K562 (cell line): ENCODE measurements around the gene TMC8. TPM values are rescaled to one million over a fixed set of nuclear protein-coding genes. Genes with fewer than 3 reads are reported as not detected.

ENCODE experiments used
- ATAC-seq: fragments of 200-7000 bp; cut with Tn5 transposase; 3 replicates; pipeline ENCODE4 v1.9.1; 2020; ENCODE audit warnings: moderate library complexity
- BruUV-seq: library from RNA; stranded (reverse); fragments of 400-500 nt; replicated peaks from 2 replicates; lab custom pipeline; 2021; lab: Mats Ljungman, UMichigan
- CTCF ChIA-PET: fragments of 300-600 bp; formaldehyde crosslinking; extraction: SDS; loops from one replicate; lab custom pipeline; 2021; ENCODE audit warnings: low intra/inter-chr PET ratio; lab: Yijun Ruan, JAX
- POLR2A ChIA-PET: fragments of 300-600, 350-650 bp; sonication (Branson Sonifier 250); formaldehyde crosslinking; extraction: SDS; loops from one replicate; lab custom pipeline; 2021; ENCODE audit warnings: antibody characterized with exemption, inconsistent platforms; lab: Yijun Ruan, JAX
- DNase-seq, 4 experiments: peaks; one replicate each; pipeline versions ENCODE4 v3.0.0 to v3.0.0-alpha.2; 2011 to 2018; ENCODE audit warnings: low spot score in 3 of 4, mixed read lengths in 3 of 4; ENCODE audit errors: extremely low read depth in 1 of 4
- FAIRE-seq: peaks from 2 replicates; lab custom pipeline; 2011; peaks lifted over from hg19 to GRCh38; lab: Jason Lieb, UNC
- H2AFZ ChIP-seq: 2 replicates; pipeline ENCODE4 v1.6.0; 2011; ENCODE audit warnings: low read depth, low read length, control low read depth, inconsistent platforms
- H3K27ac ChIP-seq: fragments of 200-600 bp; 3 replicates; pipeline ENCODE4 v1.8.0; 2011; ENCODE audit warnings: low read depth, mild to moderate bottlenecking, control low read depth, inconsistent platforms, low read length, moderate library complexity, mixed read lengths; ENCODE audit errors: extremely low read depth
- H3K27me3 ChIP-seq, 2 experiments: fragments of 300-600 bp in 1 of 2; 2 replicates in 1 of 2; 3 replicates in 1 of 2; pipeline versions ENCODE4 v1.6.0 to v1.8.0; 2011; ENCODE audit warnings: inconsistent platforms in 2 of 2, low read length in 2 of 2, mild to moderate bottlenecking in 1 of 2, mixed read lengths in 1 of 2, moderate library complexity in 1 of 2; ENCODE audit not compliant: control insufficient read depth in 2 of 2, insufficient read depth in 2 of 2
- H3K36me3 ChIP-seq: fragments of 300-600 bp; 3 replicates; pipeline ENCODE4 v1.8.0; 2011; ENCODE audit warnings: mild to moderate bottlenecking, low read length, inconsistent platforms; ENCODE audit not compliant: control insufficient read depth, insufficient read depth
- H3K4me1 ChIP-seq, 2 experiments: fragments of 200-600 bp in 1 of 2; replicated peaks in 1 of 2; 2 replicates in 1 of 2; 3 replicates in 1 of 2; pipeline versions ENCODE4 v1.5.1 to v1.8.0; 2011; ENCODE audit warnings: inconsistent platforms in 2 of 2, low read length in 2 of 2, mild to moderate bottlenecking in 1 of 2, mixed read lengths in 1 of 2, moderate library complexity in 1 of 2; ENCODE audit not compliant: control insufficient read depth in 2 of 2, insufficient read depth in 2 of 2
- H3K4me2 ChIP-seq: 2 replicates; pipeline ENCODE4 v1.6.1; 2011; ENCODE audit warnings: low read length, control low read depth, inconsistent platforms, mixed read lengths; ENCODE audit not compliant: insufficient read depth
- H3K4me3 ChIP-seq: fragments of 200-600 bp; sonication (generic), shearing (Covaris generic); 2 replicates; pipeline ENCODE4 v1.5.1; 2016; ENCODE audit warnings: control low read depth, inconsistent platforms
- H3K79me2 ChIP-seq: fragments of 200-600 bp; 3 replicates; pipeline ENCODE4 v1.8.0; 2011; ENCODE audit warnings: low read length, inconsistent platforms; ENCODE audit not compliant: control insufficient read depth, insufficient read depth
- H3K9ac ChIP-seq, 2 experiments: 2 replicates each; pipeline versions ENCODE4 v1.6.0 to v1.6.1; 2011; ENCODE audit warnings: low read depth in 2 of 2, low read length in 2 of 2, control low read depth in 1 of 2, inconsistent platforms in 1 of 2, mild to moderate bottlenecking in 1 of 2, mixed read lengths in 1 of 2; ENCODE audit not compliant: insufficient read depth in 1 of 2
- H3K9me1 ChIP-seq: one replicate; pipeline ENCODE4 v1.6.0; 2011; ENCODE audit warnings: inconsistent platforms, mild to moderate bottlenecking, low read length, moderate library complexity; ENCODE audit not compliant: control insufficient read depth, insufficient read depth
- H3K9me3 ChIP-seq: replicated peaks from 2 replicates; pipeline ENCODE4 v1.5.1; 2011; ENCODE audit warnings: low read depth, low read length, inconsistent platforms; ENCODE audit not compliant: control insufficient read depth, insufficient read depth
- H4K20me1 ChIP-seq: replicated peaks from 2 replicates; pipeline ENCODE4 v1.6.1; 2011; ENCODE audit warnings: low read length, inconsistent platforms, mixed read lengths; ENCODE audit not compliant: control insufficient read depth, insufficient read depth
- CHD2 ChIP-seq: IDR thresholded peaks from 2 replicates; pipeline ENCODE4 v1.6.1; 2011; ENCODE audit warnings: low read depth, low read length
- SMARCA4 ChIP-seq: fragments of 450-650 bp; IDR thresholded peaks from 2 replicates; pipeline ENCODE4 v1.6.1; 2016
- ZBTB7A ChIP-seq: IDR thresholded peaks from 2 replicates; pipeline ENCODE4 v1.6.1; 2011; ENCODE audit warnings: low read depth, mild to moderate bottlenecking, low read length, moderate library complexity, borderline replicate concordance; ENCODE audit not compliant: control insufficient read depth
- ZC3H4 ChIP-seq: sonication (generic); formaldehyde crosslinking; IDR thresholded peaks from 2 replicates; pipeline ENCODE4 v1.9.0; 2021; ENCODE audit warnings: missing genetic modification reagents, borderline replicate concordance
- ZFX ChIP-seq: sonication (generic); formaldehyde crosslinking; IDR thresholded peaks from 2 replicates; pipeline ENCODE4 v1.8.0; 2022; ENCODE audit warnings: mild to moderate bottlenecking, missing genetic modification reagents, moderate library complexity
- WGBS: fragments of 100-300 bp; shearing (Covaris generic); methylation state at CpG from one replicate; pipeline ENCODE4 v1.1.6; 2016; ENCODE audit warnings: low coverage, mixed read lengths; ENCODE audit not compliant: insufficient coverage; ENCODE audit errors: missing lambda C conversion rate; 5-methylcytosine and 5-hydroxymethylcytosine counted together
- in situ Hi-C: fragments of 300-500 bp; cut with MboI; formaldehyde crosslinking; loops from 4 replicates; pipeline ENCODE4 v1.15.0; 2018; ENCODE audit warnings: inconsistent platforms, mixed read lengths
- intact Hi-C: fragments of 100-400 bp; cut with micrococcal nuclease; formaldehyde crosslinking; loops from 2 replicates; pipeline ENCODE4 v1.14.2; 2022
- polyA plus RNA-seq, 8 experiments: library from polyadenylated mRNA; depleted of rRNA in 4 of 8; stranded (reverse) in 5 of 8; unstranded in 3 of 8; fragments of >200 nt; fragmentation: Nextera tagmentation in 2 of 8; fragmentation: Illumina TruSeq in 1 of 8; extraction: Ambion mirVana in 2 of 8; extraction: Trizol in 1 of 8; gene quantifications; 2 replicates each; pipeline versions ENCODE4 v1.2.1 to v1.2.3, GENCODE V29; 2011 to 2014; ENCODE audit warnings: inconsistent platforms in 1 of 8, missing spikeins in 1 of 8
- total RNA-seq, 7 experiments: library from RNA; depleted of rRNA in 6 of 7; stranded (reverse); fragments of >200 nt in 6 of 7; fragmentation: Illumina TruSeq in 2 of 7; extraction: Trizol in 2 of 7; gene quantifications; 2 replicates each; pipeline versions ENCODE4 v1.2.1 to v1.2.3, GENCODE V29; 2011 to 2021; ENCODE audit warnings: low replicate concordance in 1 of 7
- TF ChIP-seq, protein P1 (sequence below), 2 experiments: IDR thresholded peaks; 2 replicates each; pipeline ENCODE4 v1.6.1; 2011; ENCODE audit warnings: borderline replicate concordance in 1 of 2, control low read depth in 1 of 2, low read depth in 1 of 2, low read length in 1 of 2, mild to moderate bottlenecking in 1 of 2, mixed read lengths in 1 of 2, moderate library complexity in 1 of 2; ENCODE audit not compliant: insufficient read depth in 1 of 2, insufficient read length in 1 of 2, poor library complexity in 1 of 2, severe bottlenecking in 1 of 2; ENCODE audit errors: extremely low read depth in 1 of 2
- TF ChIP-seq, protein P2 (sequence below): sonication (generic); formaldehyde crosslinking; IDR thresholded peaks from 2 replicates; pipeline ENCODE4 v1.8.1; 2023; ENCODE audit warnings: mild to moderate bottlenecking, missing genetic modification reagents
- TF ChIP-seq, protein P3 (sequence below): sonication (generic); formaldehyde crosslinking; IDR thresholded peaks from 2 replicates; pipeline ENCODE4 v1.8.0; 2023; ENCODE audit warnings: missing genetic modification reagents, mild to moderate bottlenecking, borderline replicate concordance

The TMC8 gene
- total and polyA plus RNA-seq, 9 of the 15 experiments (the other 6 are each of a cell fraction or from before 2014, with no cell fraction given): 0.13 to 10.9 (median 2.8) TPM

DNA sequence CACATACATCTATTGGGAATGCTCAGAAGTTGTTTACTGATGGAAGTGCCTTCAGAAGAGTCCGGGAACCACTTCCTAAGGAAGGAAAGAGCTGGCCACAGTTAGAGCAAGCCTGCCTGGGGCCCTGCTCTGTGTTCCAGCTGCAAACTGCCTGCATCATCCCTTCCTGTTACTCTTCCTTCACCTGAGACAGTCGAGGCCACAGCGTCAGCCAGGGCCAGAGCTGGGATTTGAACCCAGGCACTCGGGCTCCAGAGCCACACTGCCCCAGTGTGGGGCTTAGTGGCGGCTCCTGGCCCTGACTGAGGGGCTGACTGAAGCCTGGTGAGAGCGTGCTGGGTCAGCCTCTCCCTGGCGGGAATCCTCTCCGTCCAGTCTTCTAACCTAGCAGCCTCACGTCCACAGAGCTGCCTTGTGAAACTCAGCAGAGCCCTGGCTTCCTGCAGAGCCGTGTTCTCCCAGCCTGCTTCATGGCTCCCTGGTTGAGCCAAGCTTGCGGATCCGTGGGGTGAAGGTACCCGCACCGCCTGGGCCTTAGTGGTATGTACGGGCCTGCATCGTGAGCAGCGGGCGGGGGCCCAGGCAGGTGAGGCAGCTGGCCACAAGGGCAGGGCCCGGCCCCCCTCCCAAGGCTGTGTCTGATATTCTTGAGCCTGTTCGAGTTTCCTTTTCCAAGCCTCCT, 11.0 kb downstream of the TMC8 start:
- H4K20me1 ChIP-seq: no peaks in the 10 kb centered on the region
- intact Hi-C loops: loop anchor here (5.0 kb wide), 1 partner anchor 36 kb away; no protein-coding TSS in a partner anchor
- CTCF ChIA-PET: no interaction called here
- H2AFZ ChIP-seq: no peak overlapping the region
- peak overlapping the region; percentile 77 for H3K4me2 ChIP-seq
- 75% methylated on average over 20 of the region's 20 CpGs for WGBS
- ATAC-seq (no peak), DNase-seq (no peak), FAIRE-seq (no peak)
- H3K27me3 ChIP-seq: no peaks in the 10 kb centered on the region
- H3K9ac ChIP-seq: peak overlapping the region; percentile 56 to 88; a peak in 3 of 4 replicates
- H3K9me1 ChIP-seq: peaks cover under 1% of the 10 kb centered on the region
- no peaks in the 10 kb centered on the region for H3K9me3 ChIP-seq
- peaks cover 74 to 99% of the 10 kb centered on the region in 2 experiments for H3K4me1 ChIP-seq
- no peaks in the 10 kb centered on the region for H3K36me3 ChIP-seq
- POLR2A ChIA-PET: interaction anchor here (0.6 to 3.3 kb wide), 5 partner anchors 10 to 77 kb away, joined by 3 to 23 read pairs (median 5); partner anchors contain the start of genes AFMID and TK1
- in situ Hi-C loops: no loop called here
- H3K4me3 ChIP-seq: no peak overlapping the region
- BruUV-seq: no TSS peak
- no peak overlapping the region for H3K27ac ChIP-seq
- H3K79me2 ChIP-seq: peaks cover 17% of the 10 kb centered on the region
- no peak for TF ChIP-seq CHD2
- peak; percentile 38 for TF ChIP-seq ZFX
- 0 out of 2 replicates have a peak, but pooled peaks have one; percentile 26 for TF ChIP-seq SMARCA4
- TF ChIP-seq, protein P1, sequence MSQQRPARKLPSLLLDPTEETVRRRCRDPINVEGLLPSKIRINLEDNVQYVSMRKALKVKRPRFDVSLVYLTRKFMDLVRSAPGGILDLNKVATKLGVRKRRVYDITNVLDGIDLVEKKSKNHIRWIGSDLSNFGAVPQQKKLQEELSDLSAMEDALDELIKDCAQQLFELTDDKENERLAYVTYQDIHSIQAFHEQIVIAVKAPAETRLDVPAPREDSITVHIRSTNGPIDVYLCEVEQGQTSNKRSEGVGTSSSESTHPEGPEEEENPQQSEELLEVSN (IDR thresholded peaks at IDR 0.05; ENCODE audit: borderline replicate concordance in 1 of 2, extremely low read depth in 1 of 2, insufficient read depth in 1 of 2, insufficient read length in 1 of 2, low read depth in 1 of 2, low read length in 1 of 2, poor library complexity in 1 of 2, severe bottlenecking in 1 of 2): peak in 1 of 2 experiments; percentile 39
- 0 out of 2 replicates have a peak, but pooled peaks have one; percentile 16 for TF ChIP-seq ZBTB7A
- TF ChIP-seq ZC3H4 (CRISPR knock-in tag): no peak
- TF ChIP-seq, protein P2, sequence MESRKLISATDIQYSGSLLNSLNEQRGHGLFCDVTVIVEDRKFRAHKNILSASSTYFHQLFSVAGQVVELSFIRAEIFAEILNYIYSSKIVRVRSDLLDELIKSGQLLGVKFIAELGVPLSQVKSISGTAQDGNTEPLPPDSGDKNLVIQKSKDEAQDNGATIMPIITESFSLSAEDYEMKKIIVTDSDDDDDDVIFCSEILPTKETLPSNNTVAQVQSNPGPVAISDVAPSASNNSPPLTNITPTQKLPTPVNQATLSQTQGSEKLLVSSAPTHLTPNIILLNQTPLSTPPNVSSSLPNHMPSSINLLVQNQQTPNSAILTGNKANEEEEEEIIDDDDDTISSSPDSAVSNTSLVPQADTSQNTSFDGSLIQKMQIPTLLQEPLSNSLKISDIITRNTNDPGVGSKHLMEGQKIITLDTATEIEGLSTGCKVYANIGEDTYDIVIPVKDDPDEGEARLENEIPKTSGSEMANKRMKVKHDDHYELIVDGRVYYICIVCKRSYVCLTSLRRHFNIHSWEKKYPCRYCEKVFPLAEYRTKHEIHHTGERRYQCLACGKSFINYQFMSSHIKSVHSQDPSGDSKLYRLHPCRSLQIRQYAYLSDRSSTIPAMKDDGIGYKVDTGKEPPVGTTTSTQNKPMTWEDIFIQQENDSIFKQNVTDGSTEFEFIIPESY (CRISPR knock-in tag): peak; percentile 76
- TF ChIP-seq, protein P3, sequence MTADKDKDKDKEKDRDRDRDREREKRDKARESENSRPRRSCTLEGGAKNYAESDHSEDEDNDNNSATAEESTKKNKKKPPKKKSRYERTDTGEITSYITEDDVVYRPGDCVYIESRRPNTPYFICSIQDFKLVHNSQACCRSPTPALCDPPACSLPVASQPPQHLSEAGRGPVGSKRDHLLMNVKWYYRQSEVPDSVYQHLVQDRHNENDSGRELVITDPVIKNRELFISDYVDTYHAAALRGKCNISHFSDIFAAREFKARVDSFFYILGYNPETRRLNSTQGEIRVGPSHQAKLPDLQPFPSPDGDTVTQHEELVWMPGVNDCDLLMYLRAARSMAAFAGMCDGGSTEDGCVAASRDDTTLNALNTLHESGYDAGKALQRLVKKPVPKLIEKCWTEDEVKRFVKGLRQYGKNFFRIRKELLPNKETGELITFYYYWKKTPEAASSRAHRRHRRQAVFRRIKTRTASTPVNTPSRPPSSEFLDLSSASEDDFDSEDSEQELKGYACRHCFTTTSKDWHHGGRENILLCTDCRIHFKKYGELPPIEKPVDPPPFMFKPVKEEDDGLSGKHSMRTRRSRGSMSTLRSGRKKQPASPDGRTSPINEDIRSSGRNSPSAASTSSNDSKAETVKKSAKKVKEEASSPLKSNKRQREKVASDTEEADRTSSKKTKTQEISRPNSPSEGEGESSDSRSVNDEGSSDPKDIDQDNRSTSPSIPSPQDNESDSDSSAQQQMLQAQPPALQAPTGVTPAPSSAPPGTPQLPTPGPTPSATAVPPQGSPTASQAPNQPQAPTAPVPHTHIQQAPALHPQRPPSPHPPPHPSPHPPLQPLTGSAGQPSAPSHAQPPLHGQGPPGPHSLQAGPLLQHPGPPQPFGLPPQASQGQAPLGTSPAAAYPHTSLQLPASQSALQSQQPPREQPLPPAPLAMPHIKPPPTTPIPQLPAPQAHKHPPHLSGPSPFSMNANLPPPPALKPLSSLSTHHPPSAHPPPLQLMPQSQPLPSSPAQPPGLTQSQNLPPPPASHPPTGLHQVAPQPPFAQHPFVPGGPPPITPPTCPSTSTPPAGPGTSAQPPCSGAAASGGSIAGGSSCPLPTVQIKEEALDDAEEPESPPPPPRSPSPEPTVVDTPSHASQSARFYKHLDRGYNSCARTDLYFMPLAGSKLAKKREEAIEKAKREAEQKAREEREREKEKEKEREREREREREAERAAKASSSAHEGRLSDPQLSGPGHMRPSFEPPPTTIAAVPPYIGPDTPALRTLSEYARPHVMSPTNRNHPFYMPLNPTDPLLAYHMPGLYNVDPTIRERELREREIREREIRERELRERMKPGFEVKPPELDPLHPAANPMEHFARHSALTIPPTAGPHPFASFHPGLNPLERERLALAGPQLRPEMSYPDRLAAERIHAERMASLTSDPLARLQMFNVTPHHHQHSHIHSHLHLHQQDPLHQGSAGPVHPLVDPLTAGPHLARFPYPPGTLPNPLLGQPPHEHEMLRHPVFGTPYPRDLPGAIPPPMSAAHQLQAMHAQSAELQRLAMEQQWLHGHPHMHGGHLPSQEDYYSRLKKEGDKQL (CRISPR knock-in tag): no peak
